Measurements from ENCODE around the gene CEP170. TPM values are rescaled to one million over a fixed set of nuclear protein-coding genes. Genes with fewer than 3 reads are reported as not detected.

The CEP170 gene
- total RNA-seq, 1 donor from 2014 or later, result 97.3 TPM

DNA sequence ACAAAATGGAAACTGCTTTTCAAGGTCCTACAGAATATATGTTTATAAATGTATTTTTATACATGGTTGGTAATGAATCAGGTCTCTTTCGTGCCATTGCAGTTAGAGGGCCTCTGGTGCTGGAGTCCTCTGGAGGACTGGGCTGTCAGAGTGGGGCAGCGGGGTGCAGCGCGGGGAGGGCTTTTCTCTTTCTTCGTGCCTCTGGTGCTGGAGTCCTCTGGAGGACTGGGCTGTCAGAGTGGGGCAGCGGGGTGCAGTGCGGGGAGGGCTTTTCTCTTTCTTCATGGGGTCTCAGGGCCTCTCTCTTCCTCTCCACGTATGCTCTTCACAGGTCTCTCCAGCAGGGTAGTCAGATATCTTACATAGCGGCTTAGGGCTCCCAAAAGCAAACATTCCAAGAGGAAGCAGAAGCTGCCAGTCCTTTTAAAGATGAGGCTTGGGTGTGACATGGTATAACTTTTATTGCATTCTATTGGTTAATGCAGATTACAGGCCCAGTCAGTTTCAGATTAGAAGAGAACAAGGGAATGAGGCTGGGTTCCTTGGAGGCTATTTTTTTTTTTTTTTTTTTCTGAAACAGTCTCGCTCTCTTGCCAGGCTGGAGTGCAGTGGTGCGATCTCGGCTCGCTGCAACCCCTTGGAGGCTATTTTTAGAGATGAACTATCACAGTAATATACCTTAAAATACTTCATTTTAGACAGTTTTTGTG is 13.8 kb upstream of the CEP170 start:
- peak; percentile 76 for DNase-seq (ENCODE audit: low spot score)

DNA sequence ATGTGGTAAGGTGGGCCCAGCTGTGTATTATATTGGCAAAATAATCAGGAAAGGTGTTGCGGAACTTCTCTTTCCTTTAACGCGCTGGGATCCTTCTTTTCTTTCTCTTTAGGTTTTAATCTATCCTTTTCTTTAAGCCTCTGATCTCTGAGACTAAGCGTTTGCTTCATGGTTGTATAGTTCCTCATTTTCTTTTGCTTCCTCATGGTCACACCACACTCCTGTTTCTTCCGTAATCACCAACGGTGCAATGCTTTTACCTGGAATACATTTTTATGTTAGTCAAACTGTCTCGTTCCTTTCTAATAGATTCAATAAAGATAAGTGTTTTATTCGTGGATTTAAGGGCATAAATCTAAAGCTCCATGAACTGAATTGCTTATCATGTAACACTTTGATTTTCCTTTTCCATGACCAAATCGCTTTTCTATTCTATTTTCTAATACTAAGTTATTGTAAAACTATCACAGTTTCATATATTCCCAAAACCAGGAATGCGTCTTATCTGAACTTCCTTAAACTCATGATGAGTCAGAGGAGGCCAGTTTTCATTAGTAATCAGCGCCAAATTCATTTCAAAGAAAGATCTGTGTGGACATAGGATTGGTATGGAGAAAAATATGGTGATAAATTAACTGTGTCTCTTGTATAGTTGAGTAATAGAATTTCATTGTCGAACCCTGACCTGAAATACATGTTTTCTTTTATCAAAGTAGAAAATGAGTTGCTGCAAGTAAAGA is 13.0 kb upstream of the CEP170 start:
- peak; percentile 90 for DNase-seq (ENCODE audit: low spot score)

DNA sequence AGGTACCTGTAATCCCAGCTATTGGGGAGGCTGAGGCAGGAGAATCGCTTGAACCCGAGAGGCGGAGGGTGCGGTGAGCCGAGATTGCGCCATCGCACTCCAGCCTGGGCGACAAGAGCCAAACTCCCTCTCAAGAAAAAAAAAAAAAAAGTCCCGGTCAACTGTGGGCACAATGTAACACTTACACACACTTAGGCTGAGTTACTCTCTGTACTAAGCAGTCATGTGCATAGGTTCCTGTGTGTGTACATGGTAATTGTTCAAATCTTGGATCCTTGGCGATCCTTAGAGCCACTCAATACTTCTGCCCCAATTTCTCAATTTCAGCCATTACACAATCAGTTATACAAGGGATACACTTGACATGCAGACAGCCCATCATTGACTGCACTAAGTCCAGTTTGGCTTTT is 12.4 kb upstream of the CEP170 start:
- peak; percentile 20 for DNase-seq (ENCODE audit: low spot score)

DNA sequence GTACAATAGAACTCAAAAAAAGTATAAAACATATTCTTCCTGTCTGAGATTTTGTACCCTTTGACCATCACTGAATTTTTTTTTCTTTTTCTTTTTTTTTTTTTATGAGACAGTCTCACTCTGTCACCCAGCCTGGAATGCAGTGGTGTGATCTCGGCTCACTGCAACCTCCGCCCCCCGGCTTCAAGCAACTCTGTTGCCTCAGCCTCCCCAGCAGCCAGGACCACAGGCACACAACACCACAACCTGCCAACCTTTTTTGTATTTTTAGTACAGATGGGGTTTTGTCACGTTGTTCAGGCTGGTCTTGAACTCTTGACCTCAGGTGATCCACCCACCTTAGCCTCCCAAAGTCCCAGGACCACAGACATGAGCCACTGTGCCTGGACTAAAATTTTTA is 11.2 kb upstream of the CEP170 start:
- DNase-seq (ENCODE audit: low spot score), result no peak

DNA sequence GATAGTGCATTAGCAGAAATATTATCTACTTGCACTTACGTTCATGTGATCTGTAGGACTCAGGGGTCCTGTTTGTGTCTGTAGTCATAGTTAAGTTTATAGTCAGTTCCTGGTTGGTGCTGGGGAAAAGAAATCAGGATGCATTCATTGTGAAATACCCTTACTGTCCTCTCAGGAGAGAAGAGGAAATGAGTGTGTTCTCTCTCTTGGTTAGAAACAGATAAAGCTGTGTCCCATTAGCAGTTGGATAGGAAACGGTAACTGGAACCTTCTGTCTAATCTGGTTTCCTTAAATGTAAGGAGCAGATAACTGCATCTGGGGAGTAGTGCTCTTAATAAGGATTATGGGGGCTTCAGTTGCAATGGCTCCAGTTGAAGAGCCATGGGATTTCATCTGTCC is 9.6 kb upstream of the CEP170 start:
- peak; percentile 79 for DNase-seq (ENCODE audit: low spot score)

DNA sequence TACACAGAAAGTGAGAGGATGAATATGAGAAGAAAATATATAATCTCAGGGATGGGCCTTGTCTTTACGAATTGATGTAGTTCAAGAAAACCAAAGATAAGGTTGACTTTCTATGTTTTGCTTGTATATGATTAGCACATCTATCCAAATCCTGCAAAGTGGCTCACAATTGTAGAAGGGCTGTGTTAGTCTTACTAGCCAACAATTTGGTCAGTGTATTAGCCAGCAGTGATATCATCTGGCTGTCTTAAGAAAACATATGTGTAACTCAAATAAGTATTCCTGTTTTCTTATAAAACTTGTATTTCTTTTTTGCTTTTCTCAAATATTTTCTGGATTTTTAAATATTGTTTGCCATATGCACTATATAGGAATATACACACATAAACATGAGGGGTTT is 6.3 kb upstream of the CEP170 start:
- no peak for DNase-seq (ENCODE audit: low spot score)

DNA sequence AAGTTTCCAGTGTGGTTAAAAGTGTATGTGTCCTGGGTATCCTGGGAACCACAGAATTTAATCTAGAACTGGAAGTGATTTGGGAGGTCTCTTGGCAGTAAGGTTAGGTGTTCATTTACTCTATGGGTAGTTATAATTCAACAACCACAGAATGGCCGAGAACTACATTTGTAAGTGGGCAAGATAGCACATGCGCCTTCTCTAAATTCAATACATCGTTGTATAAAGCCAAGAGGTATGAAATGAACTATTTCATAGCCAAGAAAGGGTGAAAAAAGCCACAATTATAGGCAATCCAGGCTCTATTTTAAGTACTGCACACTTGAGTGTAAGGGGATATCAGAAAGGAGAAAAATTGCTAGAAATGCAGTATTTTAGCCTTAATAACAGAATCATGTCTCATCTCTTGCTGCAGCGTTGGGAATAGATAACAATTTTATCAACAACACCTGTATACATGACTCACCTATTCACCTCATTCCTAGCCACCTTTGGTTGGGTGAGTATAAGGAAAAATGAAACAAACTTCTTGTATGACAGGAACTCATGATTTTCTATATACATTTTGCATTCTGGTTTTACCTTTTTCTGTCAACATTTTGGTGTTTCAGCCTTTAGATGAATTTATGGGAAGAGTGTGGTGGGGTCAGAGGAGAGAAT is 5.3 kb upstream of the CEP170 start:
- DNase-seq (ENCODE audit: low spot score), result no peak

DNA sequence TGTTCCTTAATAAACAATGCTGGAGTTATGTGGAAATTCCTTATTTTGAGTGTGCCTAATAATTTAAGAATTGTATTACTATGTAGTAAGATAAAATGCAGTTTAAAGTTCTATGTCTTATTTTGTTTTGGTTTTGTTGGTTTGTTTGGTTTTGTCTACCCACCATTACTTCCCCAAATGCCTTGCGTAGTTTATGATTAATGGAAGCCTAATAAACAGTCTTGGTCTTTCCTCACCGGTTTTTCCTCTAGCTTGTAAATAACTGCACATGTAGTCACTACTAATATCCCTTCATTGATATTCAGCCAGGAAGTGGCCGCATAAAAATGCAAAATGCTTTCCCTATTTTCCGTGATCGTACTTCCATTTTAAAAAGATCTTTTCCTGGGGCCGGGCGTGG is 3.6 kb upstream of the CEP170 start:
- no peak for DNase-seq (ENCODE audit: low spot score)

DNA sequence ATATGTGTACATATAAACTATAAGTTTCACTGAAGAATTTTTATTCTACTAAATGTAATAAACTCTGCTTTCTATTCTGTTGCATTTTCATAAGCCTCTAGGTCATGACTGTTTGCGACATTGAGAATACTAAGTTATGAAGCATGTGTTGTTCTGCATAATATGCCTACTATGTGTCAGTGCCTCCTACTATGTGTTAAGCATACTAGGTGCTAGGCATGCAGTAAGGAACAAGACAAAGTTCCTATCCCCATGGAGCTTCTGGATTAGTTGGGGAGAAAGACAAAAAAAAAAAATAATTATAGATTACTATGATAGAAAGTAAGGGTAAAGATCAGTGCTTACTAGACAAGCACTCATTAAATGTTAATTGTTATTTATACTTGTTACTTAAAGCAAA is 2.1 kb upstream of the CEP170 start:
- DNase-seq (ENCODE audit: low spot score), result no peak

DNA sequence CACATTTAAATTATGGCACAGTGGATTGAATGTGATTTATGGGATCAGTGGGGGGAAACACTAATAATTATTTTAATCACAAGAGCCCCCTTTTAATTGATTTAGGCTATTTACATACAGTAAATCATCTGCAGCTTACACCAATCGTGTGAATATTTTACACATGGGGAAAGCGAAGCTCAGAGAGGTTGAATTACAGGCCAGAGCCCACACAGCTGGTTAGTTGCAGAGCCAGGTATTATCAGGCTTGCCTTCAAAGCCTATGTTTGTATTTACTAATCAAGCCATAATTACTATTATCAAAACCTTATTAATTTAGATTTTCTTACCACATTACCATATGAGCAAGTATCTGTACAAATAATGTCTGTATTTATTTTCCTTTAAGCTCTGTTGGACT is 1.5 kb upstream of the CEP170 start:
- no peak for DNase-seq (ENCODE audit: low spot score)

DNA sequence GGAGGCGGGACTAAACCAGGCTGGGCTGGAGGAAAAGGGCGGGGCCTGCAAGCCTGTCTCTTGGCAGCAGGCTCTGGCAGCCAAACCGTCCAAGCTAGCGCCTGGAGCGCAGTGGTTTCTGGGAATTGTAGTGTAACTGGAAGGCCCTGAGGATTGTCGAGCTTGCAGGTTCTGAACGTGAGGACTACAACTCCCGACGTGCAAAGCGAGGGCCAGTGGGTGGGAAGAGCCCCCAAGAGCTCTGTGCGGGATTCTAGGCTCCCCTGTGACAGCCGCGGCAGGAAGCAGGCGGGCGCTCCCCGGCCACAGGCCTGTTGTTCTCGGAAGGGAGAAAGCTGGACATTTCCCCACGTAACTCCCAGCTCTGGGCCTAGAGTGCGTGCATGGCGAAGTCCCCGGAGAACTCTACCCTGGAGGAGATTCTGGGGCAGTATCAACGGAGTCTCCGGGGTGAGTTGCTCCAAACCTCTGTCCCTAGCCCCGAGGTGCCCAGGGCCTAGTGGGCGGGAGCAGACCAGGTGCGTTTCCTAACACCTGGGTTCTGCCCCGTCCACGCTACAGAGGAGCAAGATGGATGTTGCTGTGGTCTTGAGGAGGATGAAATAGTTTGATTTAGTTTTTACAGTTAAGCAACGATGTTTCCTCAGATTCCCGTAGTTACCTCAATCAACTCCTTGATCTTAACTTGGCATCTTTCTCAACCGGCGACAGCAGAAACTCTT is 871 bp upstream of the CEP170 start, which contains the start of gene SDCCAG8:
TSS of gene SDCCAG8 (plus strand) at position 251 of the 722 bp plus-strand sequence. CDS start at position 384, 133 bp downstream.
- peak; percentile 100 for DNase-seq (ENCODE audit: low spot score)

DNA sequence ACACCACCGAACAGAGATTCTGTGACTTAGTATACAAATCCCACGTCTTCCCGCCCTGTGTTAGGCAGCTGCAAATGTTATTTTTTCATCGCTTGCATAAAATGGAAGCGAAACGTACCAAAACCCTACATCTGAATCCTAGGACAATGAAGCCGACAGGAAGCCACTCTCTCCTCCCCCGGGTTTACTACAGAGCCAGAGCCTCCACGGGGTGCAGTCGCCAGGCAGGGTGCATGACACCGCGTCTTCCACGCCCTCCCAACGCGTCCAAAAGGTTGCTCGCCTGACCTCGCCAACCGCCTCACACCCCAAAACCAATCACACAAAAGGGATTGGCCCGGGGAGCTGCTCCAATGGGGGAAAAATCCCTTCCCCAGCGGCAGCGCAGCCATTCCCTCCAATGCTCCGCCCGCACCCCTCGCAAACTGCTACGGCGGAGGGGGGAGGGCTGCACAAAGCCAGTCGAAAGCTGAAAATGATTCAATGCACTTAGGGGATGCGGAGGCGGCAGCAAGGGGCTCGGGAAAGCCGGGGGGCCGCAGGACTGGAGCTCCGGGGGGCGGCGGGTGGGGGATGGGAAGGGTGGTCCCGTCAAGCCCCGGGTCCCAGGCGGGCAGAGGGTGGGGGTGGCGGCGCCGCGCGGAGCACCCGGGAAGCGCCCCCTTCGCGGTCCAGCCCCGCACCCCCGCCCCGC is 701 bp downstream of the CEP170 start:
- DNase-seq (ENCODE audit: low spot score), result peak; percentile 75

DNA sequence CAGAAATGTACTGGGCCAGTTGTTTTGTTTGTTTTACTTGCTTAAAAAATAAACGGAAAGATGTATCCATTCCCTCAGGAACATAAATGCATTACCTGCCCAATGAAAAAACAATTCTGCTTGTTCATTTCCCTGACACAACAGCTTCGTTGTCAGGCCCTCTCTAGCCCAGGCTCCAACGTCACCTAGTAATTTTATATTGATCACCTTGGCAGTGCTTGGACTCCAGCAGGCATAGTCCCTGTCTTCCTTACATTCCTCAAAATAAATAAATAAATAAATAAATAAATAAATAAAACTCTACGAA is 1.2 kb downstream of the CEP170 start:
- no peak for DNase-seq (ENCODE audit: low spot score)

DNA sequence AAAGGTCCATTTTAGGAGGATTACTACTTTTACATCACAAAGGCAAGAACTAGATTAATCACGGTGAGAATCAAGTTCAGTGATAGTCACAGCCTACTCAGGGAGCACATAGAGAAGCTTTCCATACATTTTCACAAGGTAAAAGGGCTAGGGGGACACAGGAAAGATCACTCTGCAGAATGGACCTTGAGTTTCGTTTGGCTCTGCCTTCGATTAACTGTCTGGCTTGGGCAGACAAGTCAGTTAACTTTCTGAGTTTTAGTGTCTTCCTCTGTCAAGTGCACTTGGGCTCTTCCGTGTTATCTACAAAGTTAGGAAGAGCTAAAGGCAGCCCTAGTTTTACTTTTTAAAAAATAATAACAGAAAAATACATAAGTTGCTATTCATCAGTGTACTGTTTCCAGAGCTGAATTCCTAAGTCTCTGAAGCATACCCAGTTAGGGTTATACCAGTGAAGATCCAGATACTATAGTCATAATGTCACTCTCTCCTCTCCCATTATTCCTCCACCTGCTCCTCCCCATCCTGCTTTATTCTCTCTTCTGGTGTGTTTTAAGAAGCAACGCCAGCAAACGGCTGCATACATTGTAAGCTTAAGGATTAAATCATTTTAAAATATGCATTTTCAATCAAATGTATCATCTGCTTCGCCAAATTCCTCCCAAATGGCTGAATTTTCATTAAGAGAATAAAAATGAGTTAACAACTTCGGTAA is 1.7 kb downstream of the CEP170 start:
- DNase-seq (ENCODE audit: low spot score), result no peak

DNA sequence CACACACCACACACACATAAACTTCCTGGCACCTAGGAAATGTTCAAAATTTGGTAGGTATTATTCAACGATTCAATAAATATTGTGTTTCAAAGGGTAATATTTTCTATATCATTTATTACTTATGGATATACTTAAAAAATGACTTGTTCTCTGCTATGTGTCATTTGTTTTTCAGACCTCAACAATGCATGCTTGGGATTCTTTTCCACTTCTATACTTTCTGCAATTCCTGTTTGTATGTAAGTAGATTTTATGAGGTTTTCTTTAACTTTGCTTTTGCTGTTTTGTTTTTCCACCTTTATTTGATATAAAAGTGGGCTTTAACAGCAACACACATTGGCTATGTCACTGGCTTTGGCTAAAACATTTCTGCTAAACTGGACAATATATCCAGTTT is 3.5 kb downstream of the CEP170 start:
- DNase-seq (ENCODE audit: low spot score), result no peak

DNA sequence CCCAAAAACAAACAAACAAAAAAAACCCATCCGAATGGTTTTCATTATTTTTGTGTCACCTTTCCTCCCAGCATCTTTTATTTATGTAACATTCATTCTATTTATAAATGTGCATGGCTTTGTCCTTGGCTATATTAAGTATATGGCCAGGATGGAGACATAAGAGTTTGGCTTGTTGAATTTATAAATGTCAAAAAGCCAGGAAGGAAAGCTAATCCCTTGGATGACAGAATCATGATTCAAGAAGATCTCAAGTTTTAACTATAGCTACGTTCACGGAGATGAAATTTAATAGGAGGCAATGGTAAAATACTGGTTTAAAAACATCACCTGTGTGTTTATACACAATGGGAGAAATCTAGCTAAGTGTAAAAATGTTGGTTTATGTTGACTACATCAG is 5.0 kb downstream of the CEP170 start:
- no peak for DNase-seq (ENCODE audit: low spot score)

DNA sequence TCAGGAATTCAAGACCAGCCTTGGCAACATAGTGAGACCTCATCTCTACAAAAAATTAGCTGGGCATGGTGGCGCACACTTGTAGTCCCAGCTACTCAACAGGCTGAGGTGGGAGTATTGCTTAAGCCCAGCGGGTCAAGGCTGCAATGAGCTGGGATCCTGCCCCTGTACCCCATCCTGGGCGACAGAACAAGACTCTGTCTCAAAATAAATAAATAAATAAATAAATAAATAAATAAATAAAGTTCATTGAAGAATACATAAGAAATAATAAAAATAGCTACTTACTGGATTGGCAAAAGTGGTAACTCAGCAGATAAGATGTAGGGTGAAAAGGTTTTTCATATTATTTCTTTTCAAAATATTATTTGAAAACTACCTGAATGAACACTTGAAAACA is 5.9 kb downstream of the CEP170 start:
- no peak for DNase-seq (ENCODE audit: low spot score)

DNA sequence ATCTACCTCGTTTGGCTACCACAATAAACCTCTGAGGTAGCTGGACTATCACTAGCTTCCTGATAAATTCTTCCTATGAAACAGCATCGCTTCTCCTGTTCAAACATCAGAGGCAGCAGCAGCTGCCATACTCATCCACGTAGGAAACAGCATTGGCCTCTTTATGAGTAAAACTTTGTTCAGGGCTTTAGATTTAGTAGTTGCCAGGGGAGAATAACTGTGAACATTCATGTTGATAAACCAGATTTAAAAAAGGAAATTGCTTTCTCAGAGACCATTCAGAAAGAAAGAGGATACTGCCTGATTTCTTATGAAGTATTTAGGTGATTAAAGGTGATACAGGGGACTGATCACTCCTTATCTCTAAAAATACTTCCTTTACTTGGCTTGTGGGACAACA is 7.2 kb downstream of the CEP170 start:
- no peak for DNase-seq (ENCODE audit: low spot score)

DNA sequence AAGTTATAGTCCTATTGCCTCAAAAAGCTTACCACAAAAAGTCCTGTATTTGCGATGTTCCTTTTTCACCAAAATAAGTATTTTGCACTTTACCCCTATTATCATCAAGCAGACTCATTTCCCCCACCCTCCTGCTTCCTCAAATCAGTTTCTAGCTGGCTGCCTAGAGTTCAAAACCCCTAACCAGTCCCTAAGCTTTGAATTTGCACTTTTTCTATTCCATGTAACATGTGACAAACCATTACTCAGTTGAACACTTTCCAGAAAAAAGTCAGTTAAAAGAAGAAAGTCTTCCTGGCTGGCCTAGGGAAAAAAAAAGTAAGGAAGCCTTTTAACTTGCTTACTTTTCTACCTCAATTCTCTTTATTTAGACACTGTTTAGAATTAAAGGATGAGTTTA is 8.2 kb downstream of the CEP170 start:
- no peak for DNase-seq (ENCODE audit: low spot score)

DNA sequence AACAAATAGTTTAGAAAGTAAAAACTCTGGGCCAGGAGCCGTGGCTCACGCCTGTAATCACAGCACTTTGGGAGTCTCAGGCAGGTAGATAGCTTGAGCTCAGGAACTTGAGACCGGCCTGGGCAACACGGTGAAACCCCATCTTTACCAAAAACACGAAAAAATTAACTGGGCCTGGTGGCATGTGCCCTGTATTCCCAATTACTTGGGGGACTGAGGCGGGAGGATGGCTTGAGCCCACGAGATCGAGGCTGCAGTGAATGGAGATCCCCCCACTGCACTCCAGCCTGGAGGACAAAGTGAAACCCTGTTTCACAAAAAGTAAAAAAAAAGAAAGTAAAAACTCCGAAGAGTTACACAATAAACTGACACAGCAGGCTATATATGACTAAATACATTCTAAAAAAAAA is 10.6 kb downstream of the CEP170 start:
- no peak for DNase-seq (ENCODE audit: low spot score)

All from umbilical cord (tissue), 2 donors.